SK-MEL-5 (cell line): ENCODE measurements around the gene ZNF586. TPM values are rescaled to one million over a fixed set of nuclear protein-coding genes. Genes with fewer than 3 reads are reported as not detected.
"Not testable (repeated sequence)": the region's sequence is repeated elsewhere in the genome, so short reads cannot be mapped to it uniquely, and the experiment has no call there.

Experiments used
- DNase-seq: peaks from one replicate; pipeline ENCODE4 v3.0.0-alpha.2; 2016; ENCODE audit warnings: low read depth, low spot score
- in situ Hi-C: cut with HindIII; loops from 2 replicates; pipeline ENCODE4 v1.10.0; 2016; ENCODE audit warnings: low sequenced_read_pairs, high pct_unique_total_duplicates, low pct_unique_long_range_greater_than_20kb
- total RNA-seq: library from RNA; depleted of rRNA; stranded (reverse); fragments of >200 nt; shearing (Covaris generic); gene quantifications from 2 replicates; pipeline ENCODE4 v1.2.3, GENCODE V29; 2014

The ZNF586 gene
- total RNA-seq, 1 experiment from 2014 or later, result 9.4 TPM

GRCh38 chr19:57786286-57786685 is 16.8 kb downstream of the ZNF586 start:
- in situ Hi-C loops, result no loop called here
- DNase-seq, result no peak

DNA sequence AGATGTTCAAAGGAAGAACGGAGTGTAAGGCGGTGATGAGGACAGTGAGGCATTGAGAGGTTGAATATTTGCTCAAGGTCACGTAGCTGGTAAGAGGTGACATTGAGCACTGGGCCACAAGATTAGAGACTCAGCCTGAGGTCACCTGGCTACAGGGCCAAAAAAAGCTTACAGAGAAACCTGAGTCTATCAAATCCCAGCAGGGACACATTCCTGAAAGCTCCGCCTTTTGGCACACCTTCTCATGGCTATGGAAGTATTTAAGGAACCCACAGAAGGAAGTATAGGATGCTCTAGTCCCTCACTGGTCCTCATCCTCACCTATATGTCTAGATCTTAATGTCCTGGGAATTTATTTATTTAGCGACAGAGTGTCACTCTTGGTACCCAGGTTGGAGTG is 17.4 kb downstream of the ZNF586 start:
- in situ Hi-C loops, result no loop called here
- DNase-seq, result no peak

DNA sequence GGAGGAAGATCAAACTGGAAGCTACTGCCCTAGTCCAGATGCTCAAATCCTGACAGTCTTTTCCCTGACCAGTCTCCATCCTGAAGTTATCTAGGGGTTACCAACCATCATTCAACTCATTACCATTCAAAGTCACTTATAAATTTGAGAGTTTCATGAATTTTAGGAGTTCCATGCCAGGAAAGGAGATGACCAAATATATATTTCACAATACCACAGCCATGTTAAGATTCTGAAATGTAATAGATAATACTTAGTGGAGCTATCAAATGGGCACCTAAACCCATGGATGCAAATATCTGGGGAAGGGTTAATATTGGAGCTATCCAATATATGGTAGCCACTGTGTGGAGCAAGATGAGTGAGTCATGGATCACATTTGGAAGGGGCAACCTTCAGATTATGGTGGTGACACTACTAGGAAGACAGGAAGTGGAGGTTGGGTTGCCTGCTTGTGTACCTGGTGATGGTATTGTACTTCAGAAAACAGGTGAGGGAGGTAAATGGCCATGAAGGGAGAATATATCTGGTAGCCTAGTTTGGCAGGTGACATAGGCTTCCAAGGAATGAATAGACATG is 18.7 kb downstream of the ZNF586 start:
- no peak for DNase-seq
- in situ Hi-C loops, result no loop called here

GRCh38 chr19:57789288-57789687 is 19.8 kb downstream of the ZNF586 start:
- in situ Hi-C loops, result no loop called here
- no peak for DNase-seq

DNA sequence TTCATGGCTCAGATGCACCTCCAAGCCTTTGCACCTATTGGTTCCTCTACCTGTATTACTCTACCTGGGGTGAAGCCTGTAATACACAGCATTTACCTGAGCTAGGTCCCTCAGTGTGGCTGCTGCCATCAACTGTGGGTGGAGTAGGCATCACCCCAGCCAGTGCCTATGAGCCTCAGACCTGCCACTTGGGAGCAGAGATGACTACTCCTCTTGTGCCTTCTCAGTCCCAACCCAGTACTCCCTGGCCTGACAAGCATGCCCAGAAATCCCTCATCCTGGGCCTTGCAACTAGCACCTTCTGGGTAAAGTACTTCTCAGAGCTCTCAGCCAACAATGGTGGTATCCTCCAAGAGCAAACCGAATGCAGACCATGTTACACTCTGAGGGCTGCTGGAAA is 27.1 kb downstream of the ZNF586 start:
- in situ Hi-C loops, DNase-seq: not testable (repeated sequence)

- in situ Hi-C loops, result no loop called here
- no peak for DNase-seq
These were observed 31.2 kb downstream of the ZNF586 start for GRCh38 chr19:57800696-57801095.

GRCh38 chr19:57802269-57802668 is 32.8 kb downstream of the ZNF586 start:
- DNase-seq, result no peak
- in situ Hi-C loops, result no loop called here

GRCh38 chr19:57803265-57803593 is 33.8 kb downstream of the ZNF586 start:
- no peak for DNase-seq

DNA sequence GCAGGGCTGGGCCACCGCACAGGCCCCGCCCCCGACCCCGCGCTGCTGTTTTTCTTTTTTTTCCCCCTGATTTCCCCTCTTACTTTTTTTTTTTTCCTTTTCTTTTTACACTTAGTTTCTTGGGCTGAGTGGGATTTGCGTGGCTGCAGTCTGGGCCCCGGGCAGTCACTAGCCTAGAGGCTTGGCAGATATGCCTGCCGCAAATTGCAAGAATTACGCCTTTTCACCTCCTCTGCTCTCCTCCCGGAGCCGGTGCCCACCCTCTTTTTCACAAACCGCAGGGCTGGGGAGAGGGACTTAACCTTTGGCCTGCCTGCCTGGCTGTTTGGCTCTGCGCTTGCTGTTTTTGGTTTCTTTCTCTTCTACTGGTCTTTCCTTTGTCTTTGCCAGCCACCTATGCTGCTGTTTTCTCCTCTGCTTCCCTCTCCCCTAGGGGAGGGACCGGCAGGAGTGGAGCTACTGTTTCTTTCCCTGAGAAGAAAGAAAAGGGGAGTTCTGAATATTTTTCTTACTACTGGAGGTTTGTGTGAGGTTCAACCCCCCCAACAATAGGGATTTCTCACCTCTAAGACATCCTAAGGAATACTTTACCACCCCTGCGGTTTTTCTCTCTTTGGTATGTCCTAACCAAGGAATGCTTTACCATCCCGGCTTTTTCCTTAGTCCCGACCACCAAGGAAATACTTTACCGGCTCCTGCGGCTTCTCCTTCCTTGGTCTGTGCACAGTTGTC is 34.3 kb downstream of the ZNF586 start:
- DNase-seq, result no peak

More at GRCh38 chr19:57803265-57803593, 33.8 kb downstream of the ZNF586 start:
- in situ Hi-C loops, result no loop called here

GRCh38 chr19:57807541-57807940 is 38.1 kb downstream of the ZNF586 start:
- in situ Hi-C loops, result no loop called here
- no peak for DNase-seq

More for the DNA sequence above, 34.3 kb downstream of the ZNF586 start:
- in situ Hi-C loops, result no loop called here

DNA sequence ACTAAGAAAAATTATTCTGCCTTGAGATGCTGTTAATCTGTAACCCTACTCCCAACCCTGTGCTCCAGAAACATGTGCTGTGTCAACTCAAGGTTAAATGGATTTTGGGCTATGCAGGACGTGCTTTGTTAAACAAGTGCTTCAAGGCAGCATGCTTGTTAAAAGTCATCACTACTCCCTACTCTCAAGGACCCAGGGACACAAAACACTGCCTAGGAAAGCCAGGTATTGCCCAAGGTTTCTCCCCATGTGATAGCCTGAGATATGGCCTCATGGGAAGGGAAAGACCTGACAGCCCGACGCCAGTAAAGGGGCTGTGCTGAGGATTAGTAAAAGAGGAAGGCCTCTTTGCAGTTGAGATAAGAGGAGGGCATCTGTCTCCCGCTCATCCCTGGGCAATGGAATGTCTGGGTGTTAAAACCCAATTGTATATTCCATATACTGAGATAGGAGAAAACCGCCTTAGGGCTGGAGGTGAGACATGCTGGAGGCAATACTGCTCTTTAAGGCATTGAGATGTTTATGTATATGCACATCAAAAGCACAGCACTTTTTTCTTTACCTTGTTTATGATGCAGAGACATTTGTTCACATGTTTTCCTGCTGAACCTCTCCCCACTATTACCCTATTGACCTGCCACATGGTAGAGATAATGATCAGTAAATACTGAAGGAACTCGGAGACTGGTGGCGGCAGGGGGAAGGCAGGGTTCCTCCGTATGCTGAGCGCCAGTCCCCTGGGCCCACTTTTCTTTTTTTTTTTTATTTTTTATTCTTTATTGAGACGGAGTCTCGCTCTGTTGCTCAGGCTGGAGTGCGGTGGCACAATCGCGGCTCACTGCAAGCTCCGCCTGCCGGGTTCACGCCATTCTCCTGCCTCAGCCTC is 41.2 kb downstream of the ZNF586 start:
- in situ Hi-C loops, DNase-seq: not testable (repeated sequence)

DNA sequence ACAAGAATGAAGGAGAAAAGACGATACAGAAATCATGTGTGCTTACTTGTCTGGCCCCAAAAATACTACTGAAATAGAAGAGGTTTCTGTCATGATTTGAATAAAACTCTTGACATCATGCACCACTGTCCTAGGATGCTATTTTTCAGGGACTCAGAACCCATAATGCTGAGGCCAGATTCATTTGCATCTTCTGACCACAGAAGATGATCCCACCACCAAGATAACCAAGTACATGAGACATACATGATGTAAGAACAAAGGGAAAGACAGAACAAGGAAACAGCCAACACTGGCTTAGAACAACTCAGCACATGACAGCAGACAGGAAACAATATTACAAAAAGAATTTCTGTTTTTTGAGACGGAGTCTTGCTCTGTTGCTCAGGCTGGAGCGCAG is 42.8 kb downstream of the ZNF586 start:
- in situ Hi-C loops, result no loop called here

DNA sequence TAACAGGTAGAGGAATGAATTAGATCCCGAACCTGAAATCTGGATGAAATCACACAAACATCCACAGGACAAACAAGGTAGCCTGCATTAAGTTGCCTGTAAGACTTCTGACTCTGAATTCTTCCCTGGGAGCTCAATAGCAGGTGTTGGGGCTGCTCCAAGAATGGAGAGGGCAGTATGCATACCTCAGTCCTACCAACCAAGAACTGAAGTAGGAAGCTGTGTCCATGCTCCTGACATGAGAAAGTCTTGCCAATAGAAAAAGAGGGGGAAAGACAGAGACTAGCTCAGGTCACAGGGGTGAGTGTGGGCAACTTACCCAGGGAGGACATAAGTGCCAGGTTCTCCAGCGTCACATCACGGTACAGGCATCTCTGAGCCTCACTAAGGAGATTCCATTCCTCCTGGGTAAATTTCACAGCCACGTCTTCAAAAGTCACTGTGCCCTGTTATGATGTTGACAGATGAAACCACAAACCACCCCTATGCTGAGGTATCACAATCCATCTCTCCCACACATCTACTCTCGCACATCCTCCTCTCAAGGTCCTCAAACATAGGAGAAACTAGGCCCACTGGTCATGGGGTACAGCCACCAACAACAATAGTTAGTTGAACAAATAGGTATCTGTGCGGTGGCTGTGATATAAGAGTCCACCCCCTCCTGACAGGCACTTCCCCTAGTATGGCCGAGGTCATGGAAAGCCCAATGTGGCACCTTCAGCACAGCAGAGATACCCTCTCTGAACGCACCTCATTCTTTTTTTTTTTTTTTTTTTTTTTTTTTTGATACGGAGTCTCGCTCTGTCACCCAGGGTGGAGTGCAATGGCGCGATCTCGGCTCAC is 43.7 kb downstream of the ZNF586 start:
- in situ Hi-C loops, DNase-seq: not testable (repeated sequence)

More for the DNA sequence above, 42.8 kb downstream of the ZNF586 start:
- DNase-seq, result no peak

GRCh38 chr19:57813919-57814504 is 44.5 kb downstream of the ZNF586 start:
- in situ Hi-C loops, result no loop called here
- no peak for DNase-seq

DNA sequence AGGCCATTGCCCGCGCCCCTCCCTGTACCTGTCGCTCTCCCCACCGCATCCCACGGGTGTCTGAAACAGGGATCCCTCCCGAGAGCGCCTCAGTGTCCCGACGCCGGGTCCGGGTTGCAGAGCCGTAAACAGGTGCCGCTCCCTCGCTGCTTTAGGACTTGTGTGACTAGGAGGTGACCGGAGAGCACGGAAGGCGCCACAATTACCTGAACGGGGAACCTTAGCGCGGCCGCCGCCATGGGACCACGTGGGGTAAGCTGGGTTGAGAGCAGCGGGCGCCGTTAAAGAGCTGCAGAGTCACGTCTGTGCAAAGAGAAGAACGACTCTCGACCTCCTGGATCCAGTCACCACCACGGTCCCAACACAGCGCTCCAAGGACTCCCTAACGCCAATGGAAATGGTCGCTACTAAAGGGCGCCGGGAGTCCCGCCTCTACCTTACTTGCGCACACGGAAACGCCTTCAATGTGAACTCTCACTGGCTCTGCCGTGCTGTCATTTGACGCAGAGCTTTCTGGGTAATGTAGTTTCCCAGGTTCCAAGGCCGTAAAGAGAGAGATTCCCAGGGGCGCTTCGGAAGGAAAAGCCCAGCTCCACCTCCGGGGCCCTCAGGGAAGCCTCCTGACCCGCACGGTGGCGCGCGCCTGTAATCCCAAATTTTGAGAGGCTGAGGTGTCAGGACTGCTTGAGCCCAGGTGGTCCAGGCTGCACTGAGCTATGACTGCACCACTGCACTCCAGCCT is 45.2 kb downstream of the ZNF586 start, which contains the start of gene ZNF552:
Gene ZNF552 (minus strand): TSS at position 409 of the 742 bp plus-strand sequence. CDS start 170 bp downstream, at position 239.
- DNase-seq, result peak; percentile 94
- in situ Hi-C loops, result no loop called here

- in situ Hi-C loops, result no loop called here
- DNase-seq, result no peak
These were observed 46.0 kb downstream of the ZNF586 start for GRCh38 chr19:57815247-57816075.
